Kasumi-1 (cell line): ENCODE measurements around the gene DPYSL5.

Source experiments
- DNase-seq, 2 experiments: peaks; one replicate each; lab custom pipeline; 2025; lab: John Stamatoyannopoulos, UW

DPYSL5 gene

DNA sequence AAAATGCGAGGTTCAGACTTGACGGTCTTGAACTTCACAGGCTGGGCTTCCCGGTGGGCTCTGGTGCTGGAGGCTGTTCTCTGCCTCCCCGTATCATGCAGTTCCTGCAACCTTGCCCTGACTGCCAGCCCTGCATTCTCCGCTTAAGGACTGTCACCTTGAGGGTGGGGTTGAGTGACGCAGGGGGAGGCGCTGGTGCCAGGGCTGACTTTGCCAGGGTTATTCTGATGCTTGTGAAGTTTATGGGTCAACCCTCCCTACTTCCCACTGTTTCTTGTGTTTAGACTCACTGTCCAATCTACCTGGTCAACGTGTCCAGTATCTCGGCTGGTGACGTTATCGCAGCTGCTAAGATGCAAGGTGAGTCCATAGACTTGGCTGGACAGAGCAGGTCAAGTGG, 85.0 kb downstream of the DPYSL5 start:
- DNase-seq = no peak

DNA sequence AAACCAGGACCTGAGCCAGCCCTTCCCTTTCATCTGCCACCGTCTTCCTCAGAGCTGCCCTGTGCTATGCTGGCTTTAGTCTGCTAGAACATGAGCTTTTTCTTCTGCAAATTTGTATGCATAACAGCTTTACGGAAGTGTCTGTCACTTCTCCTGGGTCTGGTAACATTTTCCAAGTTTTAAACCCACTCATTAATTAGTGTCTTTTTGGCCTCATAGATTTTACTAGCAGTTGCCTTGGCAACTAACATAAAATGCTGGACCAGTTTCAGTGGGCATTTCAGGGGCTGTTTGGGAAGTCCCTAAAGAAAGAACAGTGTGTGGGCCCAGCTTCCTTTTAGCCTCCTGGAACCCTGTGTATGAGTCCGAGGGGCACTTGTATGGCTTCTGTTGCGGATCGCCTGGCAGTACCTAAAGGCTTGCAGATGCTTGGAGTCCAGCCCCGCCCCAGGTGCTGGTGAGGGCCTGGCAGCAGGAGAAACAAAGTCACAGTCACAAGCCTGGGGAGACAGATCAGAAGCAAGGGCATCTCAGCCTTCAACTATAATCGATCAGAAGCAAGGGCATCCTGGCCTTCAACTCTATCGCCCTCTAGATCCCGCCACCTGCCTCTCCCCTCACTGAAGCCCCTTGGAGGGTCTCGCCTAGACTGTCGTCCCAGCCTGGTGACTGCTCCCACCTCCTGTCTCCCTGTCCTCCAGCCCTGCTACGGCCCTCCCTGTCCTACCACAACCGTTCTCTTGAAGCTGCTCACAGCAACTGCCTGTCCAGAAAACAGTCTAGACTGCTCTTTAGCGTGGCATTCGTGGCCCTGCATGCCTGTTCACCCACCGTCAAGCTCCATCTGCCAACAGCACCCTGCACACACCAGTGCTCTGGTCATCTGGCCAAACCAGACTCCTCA, 85.8 kb downstream of the DPYSL5 start:
- DNase-seq = no peak

DNA sequence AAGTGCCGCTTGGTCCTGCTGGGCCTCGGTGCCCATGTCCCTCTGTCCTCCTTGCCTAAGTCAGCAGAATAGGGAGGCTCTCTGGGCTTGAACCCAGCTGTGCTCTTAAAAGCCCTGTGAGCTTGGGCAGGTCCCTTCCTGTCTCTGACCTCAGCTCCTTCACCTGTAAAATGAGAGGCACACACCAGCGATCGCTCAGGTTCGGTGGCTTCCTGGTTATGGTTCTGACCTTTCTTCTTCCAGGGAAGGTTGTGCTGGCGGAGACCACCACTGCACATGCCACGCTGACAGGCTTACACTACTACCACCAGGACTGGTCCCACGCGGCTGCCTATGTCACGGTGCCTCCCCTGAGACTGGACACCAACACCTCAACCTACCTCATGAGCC, 86.4 kb downstream of the DPYSL5 start:
- no peak for DNase-seq

DNA sequence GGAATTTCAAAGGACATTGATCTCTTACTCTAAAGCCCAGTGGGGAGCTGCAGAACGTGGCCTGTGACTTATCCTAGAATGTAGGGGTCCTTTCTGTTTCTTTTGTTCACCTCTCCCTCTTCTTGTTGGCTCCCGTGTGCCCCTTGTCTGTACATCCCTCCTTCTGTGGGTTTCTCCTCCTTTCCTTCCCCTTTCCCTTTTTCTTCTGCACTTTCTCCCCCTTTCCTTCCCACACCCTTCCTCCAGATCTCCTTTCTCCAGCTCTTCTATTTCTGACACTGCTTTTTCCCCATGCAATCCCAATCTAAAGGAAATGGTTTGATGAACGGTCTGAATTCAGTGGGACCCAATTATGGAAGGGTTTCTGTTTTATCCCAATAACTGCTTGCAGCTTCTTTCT, 87.1 kb downstream of the DPYSL5 start:
- DNase-seq = no peak

DNA sequence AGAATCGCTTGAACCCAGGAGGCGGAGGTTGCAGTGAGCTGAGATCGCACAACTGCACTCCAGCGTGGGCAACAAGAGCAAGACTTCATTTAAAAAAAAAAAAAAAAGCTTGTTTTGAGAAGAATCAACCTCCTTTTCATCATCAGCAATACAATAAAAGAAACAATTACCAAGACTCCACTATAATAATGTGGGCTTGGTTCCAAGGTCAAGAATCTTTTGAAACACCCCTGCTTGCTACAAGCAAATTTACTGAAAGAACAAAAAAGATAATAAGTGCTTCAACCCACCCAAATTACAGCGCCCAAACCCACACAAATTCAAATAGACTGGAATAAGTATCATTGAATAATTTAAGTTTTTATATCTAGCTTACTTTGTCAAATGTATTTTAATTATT, 88.9 kb downstream of the DPYSL5 start:
- DNase-seq = no peak

- no peak for DNase-seq
Measured at GRCh38 chr2:26938399-26939118, 90.6 kb downstream of the DPYSL5 start.

DNA sequence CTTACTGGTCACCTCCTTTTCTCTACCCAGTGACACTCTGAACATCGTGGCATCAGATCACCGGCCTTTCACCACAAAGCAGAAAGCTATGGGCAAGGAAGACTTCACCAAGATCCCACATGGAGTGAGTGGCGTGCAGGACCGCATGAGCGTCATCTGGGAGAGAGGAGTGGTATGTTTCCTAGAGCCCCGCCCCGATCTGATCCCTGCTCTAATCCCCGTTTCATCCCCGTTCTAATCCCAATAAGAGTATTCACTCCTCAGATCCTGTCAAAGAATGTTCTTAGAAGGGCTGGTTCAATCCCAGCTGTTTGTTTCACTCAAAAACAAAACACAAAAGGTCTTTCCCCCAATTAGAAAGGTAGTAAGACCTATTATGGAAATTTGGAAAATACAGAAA, 92.1 kb downstream of the DPYSL5 start:
- no peak for DNase-seq

DNA sequence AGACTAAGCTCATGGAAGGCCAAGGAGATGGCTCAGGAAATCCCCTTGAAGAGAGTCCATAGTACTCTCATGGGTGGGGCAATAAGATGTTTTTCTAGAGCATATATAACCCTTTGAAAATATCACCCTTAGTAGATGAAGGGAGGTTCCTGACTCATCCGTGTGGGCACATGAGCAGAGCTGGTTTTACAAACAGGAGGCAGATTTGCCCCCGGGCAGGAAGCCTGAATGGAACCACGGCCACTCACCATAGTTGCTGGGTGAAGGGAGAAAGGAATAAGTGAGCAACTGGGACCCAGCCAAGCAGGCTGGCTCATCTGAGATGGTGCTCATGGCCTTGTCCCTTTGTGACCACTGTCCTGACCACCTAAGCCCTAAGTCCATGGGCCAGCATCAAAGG, 93.6 kb downstream of the DPYSL5 start:
- DNase-seq = no peak

DNA sequence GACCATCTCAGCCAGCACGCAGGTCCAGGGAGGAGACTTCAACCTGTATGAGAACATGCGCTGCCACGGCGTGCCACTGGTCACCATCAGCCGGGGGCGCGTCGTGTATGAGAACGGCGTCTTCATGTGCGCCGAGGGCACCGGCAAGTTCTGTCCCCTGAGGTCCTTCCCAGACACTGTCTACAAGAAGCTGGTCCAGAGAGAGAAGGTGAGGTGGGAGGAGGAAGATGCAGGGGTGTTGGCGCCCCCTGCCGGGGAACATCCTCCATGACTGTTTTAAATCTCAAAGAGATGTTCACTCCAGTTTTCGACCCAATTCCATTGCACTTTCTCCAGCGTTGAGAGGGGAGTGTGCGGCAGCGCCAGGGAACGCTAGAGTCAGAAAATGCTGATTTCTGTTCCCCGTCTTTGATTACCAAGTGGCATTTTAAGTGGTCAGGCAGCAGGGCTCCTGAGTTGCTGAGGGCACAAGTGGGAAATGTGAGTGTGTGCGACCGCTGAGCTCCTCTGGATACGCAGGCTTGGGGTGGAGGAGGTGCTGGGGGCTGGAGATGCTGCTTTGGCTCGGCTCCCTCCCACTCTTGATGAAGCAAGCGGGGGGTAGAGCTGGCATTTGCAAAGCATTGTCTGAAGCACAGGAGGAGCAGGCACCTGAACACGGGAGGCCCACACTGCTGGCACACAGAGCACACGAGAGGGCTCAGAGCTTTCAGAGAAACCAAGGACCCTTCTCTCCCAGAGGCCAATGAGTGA, 94.8 kb downstream of the DPYSL5 start:
- DNase-seq = peak; percentile 57 to 64

- no peak for DNase-seq
Measured at GRCh38 chr2:26945991-26946750, 98.2 kb downstream of the DPYSL5 start.

GRCh38 chr2:26946841-26947784, 99.2 kb downstream of the DPYSL5 start:
- DNase-seq = no peak

DNA sequence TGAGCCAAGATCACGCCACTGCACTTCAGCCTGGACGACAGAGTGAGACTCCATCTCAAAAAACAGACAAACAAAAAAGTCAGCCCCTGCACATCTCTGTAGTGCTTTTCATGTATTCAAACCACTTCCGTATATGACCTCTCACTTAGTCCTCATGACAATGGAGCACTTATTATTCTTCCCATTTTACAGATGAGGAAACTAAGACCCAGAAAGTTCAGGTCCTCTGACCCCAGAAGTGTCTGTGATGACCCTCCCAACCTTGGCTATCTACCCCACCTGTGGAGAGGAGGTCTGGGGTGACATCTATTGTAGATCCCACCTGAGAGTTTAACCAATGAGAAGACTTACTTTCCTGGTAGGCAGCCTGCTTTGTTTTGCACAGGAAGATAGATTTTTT, 100.9 kb downstream of the DPYSL5 start:
- no peak for DNase-seq

- DNase-seq = no peak
Measured at GRCh38 chr2:26950246-26950645, 102.3 kb downstream of the DPYSL5 start.

GRCh38 chr2:26951236-26951635, 103.3 kb downstream of the DPYSL5 start:
- no peak for DNase-seq

DNA sequence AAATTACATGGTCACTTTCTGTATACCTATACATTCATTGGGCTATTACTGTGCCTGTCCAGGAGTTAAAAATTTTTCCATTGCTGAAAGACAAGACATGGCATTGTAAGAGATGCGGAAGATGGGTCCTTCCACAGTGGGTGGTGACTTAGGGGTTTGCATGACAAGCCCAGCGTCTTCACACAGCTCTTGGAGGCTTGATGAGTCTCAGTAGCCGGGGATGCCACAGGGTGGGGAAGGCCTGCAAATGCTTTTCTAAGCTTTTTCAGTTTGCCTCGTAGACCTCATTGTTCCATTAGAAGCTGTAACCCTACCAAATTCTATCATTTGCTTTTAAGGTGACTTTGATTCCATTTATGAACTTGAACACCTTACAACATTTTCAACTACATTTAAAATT, 104.4 kb downstream of the DPYSL5 start:
- DNase-seq = no peak

DNA sequence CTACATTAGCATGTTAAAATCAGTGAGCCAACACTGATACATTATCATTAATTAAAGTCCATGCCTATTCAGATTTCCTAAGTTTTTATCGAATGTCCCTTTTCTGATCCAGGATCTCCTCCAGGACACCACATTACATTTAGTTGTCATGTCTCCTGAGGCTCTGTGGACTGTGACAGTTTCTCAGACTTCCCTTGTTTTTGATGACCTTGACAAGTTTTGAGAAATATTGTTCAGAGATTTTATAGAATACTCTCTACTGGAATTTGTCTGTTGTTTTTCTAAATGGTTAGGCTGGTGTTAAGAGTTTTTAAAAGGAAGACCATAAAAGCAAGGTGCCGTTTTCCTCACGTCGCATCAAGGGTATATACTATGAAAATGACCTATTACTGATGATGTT, 106.2 kb downstream of the DPYSL5 start:
- no peak for DNase-seq

- no peak for DNase-seq
Measured at GRCh38 chr2:26957041-26957440, 109.1 kb downstream of the DPYSL5 start.

DNA sequence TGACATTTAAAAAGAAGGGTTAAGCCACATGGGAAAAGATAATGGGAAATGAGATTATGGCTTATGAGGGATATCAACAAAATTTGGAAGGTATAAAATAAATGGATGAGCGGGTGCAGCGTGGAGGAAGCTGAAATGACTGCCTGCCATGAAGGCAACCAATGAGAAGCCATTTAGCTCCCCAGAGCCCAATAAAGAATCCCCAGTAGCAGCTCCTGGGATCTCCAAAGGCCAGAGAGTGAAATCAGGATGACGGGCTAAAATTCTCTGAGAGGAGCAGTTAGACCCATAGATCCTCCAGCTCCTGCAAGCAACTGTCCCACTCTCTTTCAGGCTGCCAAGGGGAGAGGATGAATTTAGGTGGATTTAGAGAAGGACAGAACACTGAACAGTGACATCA, 109.6 kb downstream of the DPYSL5 start:
- no peak for DNase-seq

DNA sequence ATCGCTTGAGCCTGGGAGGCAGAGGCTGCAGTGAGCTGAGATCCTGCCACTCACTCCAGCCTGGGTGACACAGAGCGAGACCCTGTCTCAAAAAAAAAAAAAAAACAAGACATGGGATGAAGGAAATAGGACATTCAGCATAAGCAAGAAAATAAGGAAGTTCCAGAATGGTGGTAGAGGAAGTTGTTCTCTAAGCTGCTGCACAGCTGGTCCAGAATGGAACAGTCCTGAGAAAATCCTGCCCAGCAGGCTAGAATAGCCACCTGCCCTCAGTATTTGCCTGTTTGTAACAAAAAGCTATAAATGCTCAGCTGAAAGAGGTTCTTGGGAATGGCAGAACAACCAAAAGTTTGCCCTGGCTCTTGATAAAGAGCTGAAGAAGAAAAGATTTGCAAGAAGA, 111.4 kb downstream of the DPYSL5 start:
- peak; percentile 49 to 60 for DNase-seq

DNA sequence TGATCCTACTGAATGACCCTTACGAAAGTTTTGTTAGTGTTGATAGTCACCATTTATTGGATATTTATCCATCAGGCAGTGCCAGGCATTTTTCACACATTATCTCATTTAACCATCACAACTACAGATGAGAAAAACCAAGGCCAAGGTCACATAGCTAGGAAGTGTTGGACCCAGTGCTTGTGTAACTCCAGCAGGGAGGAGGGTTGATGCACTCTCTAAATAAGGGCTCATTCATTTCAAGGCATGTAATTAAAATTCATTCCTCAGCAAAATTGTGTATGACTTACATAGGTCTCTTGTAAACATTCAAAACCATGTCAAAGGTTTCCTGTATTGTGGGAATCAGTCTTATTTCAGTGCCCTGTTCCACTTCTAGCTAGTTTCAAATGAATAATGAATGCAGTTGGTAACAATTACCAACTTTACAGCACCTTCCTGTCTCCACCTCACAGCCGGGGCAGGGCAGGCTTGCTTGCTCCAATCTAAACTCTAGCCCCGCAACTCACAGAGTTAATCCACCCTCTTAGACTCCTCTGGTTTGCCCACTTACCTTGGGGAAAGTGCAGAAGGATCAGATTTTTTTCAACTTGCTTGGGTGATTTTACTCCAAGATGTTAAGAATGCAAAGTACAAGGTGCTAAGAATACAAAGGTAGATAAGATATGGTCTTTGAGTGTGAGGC, 116.7 kb downstream of the DPYSL5 start:
- DNase-seq = no peak
